ENCODE data around the gene GRAMD1C.

GRAMD1C gene

DNA sequence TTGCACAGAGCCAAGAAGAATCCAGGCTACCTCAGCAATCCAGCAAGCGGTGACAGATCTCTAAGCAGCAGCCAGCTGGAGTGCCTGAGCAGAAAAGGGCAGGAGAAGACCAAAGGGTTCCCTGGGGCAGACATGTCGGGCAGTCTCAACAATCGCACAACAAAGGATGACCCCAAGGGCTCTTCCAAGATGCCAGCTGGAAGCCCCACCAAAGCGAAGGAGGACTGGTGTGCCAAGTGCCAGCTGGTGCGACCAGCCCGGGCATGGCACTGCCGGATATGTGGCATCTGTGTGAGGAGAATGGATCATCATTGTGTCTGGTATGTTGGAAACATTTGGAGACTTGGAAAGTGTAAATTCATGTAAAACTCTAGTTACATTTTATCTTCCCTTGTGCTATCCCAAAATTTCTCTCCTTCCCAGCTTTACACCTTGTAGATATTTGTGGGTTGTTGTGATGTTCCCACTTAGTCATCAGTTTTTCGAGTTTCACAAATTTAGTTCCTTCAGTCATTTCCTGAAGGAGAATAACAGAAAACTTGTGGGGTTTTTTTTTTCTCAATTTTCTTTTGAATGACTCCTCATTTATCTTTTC, 115.6 kb downstream of the GRAMD1C start:
- no peak for DNase-seq

DNA sequence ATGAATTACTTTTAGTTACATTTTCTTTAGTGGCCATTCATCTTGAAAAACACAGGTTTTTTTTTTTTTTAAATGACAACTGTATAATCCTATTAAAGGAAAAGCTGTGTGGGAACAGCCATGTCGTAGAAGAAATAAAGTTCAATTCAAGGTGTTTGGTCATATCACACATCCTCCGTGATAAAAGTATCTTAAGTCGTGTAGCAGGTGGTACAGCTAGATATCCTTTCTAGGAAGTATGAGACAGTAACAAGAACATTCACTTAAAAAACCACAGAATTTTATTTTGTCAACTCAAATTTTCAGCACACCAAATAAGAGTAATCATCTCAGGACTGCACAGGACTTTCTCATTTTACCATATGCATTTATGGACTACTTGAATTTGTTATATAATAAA, 125.3 kb downstream of the GRAMD1C start:
- no peak for DNase-seq

DNA sequence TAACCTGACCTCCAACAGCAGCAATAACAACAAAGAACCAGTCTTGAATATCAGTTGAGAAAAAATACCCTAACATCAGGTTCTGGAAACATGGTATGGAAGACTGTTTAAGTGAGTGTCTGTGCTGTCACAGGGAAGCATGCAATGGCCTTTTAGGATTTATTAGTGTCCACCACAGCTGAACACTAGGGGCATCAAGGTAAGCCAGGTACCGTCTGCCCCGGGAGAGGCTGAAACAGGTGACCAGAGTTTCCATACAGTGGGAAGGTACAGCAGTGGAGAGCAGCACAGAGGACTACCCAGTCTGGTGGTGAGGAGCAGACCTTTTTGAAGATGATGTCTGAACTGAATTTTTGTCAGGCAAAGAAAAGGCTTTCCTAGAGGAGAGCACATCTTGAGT, 127.6 kb downstream of the GRAMD1C start:
- DNase-seq = no peak

DNA sequence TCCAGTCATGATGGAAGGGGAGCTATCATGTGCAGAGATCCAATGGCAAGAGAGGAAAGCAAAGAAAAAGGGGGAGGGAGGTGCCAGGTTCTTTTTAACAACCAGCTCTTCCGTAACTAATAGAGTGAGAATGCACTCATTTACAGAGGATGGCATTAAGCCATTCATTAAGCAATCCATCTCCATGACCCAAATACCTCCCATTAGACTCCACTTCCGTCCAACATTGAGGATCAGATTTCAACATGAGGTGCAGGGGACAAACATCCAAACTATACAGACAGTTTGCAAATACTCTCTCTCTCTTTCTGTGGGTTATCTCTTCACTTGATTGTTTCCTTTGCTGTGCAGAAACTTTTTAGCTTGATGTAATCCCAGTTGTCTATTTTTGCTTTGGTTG, 130.4 kb downstream of the GRAMD1C start:
- no peak for DNase-seq

DNA sequence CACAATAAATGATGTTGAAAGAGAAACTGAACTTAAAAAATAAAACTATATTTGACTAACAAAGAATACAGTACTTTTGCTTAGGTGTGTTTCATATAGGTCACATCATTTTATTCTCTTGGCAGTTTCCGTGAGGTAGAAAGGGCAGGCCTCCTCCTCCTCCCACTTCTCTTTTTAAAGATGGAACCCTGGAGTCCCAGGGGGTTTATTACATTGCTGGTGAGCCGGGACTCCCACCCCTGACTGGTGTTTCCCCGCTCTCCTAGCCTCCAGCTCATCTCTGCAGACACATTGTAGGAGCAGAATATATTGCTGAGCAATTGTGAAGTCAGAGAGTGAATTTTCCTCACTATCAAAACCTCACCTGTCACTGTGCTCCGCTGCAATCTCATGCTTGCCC, 139.2 kb downstream of the GRAMD1C start:
- DNase-seq = no peak

DNA sequence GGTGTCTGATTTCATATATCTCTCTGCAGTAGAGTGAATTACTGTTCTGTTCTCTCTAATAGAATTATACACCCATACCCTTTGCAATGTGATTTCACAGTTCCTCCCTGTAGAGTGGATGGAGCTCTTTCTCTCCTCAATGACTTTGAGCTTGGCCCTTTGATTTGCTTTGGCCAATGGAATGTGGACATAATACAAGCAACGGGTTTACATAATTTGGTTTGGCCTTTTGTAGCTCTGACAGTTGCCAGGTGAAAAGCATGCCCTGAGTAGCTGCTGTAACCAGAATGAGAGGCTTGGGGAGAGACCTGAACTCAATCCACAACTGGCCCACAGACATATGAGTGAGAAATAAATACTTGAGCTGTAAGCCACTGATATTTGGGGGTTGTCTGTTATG, 141.3 kb downstream of the GRAMD1C start:
- DNase-seq = no peak

DNA sequence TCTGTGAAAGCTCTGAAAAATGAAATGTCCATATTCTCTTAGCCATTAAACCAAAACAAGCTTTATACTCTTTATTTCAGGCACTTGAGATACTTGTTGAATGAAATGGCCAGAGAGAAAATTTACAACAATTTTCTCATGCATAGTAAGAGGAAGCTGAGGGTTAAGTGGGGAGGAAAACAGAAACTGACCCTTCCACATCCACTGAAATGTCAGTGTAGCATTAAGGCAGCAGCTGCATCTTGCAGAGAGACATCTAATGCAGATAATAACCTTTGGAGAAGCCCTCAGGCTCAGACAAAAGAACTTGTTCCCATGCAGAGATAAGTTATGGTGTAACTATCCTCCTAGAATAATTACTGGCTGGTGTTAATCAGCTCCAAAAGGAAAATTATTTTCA, 143.2 kb downstream of the GRAMD1C start:
- DNase-seq = no peak

DNA sequence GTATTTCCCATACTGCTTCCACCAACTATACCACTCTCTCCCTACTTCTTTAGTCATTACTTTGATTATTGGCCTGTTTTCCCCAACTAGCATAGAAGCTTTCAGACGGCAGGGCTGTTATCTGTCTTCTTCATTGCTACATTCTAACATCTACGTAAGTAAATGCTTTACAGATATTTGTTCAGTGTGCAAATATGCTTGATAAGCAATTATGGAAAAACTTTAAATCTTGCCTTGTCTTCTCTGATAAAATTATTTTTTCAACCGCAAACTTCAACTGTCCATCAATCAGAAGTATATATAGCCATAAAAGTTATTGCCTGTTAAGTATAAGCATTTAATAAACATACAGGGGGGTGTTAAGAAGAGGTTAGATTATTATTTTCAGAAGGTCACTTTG, 145.0 kb downstream of the GRAMD1C start:
- no peak for DNase-seq

DNA sequence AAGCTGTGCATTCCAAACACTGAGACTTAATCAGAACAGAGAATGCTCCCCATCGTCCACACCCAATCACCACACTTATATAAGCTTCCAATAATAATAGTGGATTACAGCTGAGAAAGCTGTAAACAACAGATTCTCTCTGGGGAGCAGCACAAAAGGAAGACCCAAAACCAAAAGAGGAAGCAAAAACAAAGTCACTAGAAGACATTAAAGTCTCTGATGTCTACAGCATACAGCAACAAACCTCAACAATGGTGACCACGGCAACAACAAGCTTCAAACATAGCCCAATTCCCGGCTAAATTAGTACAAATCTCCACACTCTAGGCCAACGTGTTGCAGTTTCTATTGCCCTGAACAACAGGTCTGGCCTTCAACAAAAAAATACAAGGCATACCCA, 147.0 kb downstream of the GRAMD1C start:
- DNase-seq = no peak

Measured in NCI-H345 (cell line).